GM21723 (cell line): ENCODE results near the gene BNIPL.

Experiments
- ATAC-seq: cut with Tn5 transposase; IDR thresholded peaks from one replicate; pipeline ENCODE4 v1.9.1; 2021; ENCODE audit warnings: mild to moderate bottlenecking, moderate library complexity; ENCODE audit not compliant: unreplicated experiment

Gene BNIPL

GRCh38 chr1:151055581-151055980 lies 19.2 kb downstream of the BNIPL start:
- ATAC-seq = no peak

- no peak for ATAC-seq
These were observed 19.8 kb downstream of the BNIPL start for GRCh38 chr1:151056149-151056548.

- no peak for ATAC-seq
These were observed 22.3 kb downstream of the BNIPL start for GRCh38 chr1:151058692-151059091.

- ATAC-seq = peak; percentile 83
These were observed 23.0 kb downstream of the BNIPL start, which contains the start of gene CDC42SE1 for GRCh38 chr1:151059109-151060006. Gene CDC42SE1, minus strand, starts transcription at chr1:151059622. Its CDS starts 3,892 bp downstream, at chr1:151055730.

GRCh38 chr1:151060007-151060656 lies 23.7 kb downstream of the BNIPL start, which contains the start of gene MLLT11:
Gene MLLT11, plus strand, starts transcription at chr1:151060397. Its CDS starts 6,828 bp downstream, at chr1:151067225.
- ATAC-seq = no peak

GRCh38 chr1:151060657-151061421 lies 24.5 kb downstream of the BNIPL start:
- ATAC-seq = no peak

- no peak for ATAC-seq
These were observed 25.3 kb downstream of the BNIPL start for GRCh38 chr1:151061704-151062103.

GRCh38 chr1:151062741-151063371 lies 26.5 kb downstream of the BNIPL start:
- no peak for ATAC-seq

- no peak for ATAC-seq
These were observed 28.8 kb downstream of the BNIPL start for GRCh38 chr1:151065089-151065645.

- no peak for ATAC-seq
These were observed 30.8 kb downstream of the BNIPL start for GRCh38 chr1:151067185-151067584.

- no peak for ATAC-seq
These were observed 32.7 kb downstream of the BNIPL start for GRCh38 chr1:151069103-151069486.

GRCh38 chr1:151070474-151071276 lies 34.3 kb downstream of the BNIPL start, which contains the start of gene GABPB2:
Gene GABPB2, plus strand, starts transcription at chr1:151070761. Its CDS starts 17,429 bp downstream, at chr1:151088190.
- ATAC-seq = peak; percentile 66

GRCh38 chr1:151072224-151072623 lies 35.8 kb downstream of the BNIPL start:
- no peak for ATAC-seq

GRCh38 chr1:151085953-151086559 lies 49.7 kb downstream of the BNIPL start:
- no peak for ATAC-seq
